Measurements from ENCODE around the gene SLC17A2.

The SLC17A2 gene

GRCh38 chr6:25878721-25879322, 51.7 kb downstream of the SLC17A2 start:
- H3K9me3 ChIP-seq (ENCODE audit: insufficient read depth, low read depth, low read length): no peaks in the 10 kb centered on the region
- WGBS (ENCODE audit: extremely low coverage, insufficient coverage, insufficient read length): no CpG with 5 or more reads among the region's 2 CpGs
- no peaks in the 10 kb centered on the region for H3K36me3 ChIP-seq (ENCODE audit: control insufficient read depth in 1 of 2, insufficient read depth in 2 of 2, low read length in 2 of 2)
- H3K4me1 ChIP-seq (ENCODE audit: control insufficient read depth in 1 of 2, insufficient read depth in 2 of 2, low read length in 2 of 2): no peaks in the 10 kb centered on the region
- H2BK120ac ChIP-seq (ENCODE audit: insufficient read depth, low read length, poor library complexity): no peak overlapping the region
- no peaks in the 10 kb centered on the region for H3K79me2 ChIP-seq (ENCODE audit: control insufficient read depth, insufficient read depth, low read length, poor library complexity)
- no peak overlapping the region for H3K14ac ChIP-seq (ENCODE audit: low read length)
- H2AK5ac ChIP-seq (ENCODE audit: low read length): no peak overlapping the region
- no peak overlapping the region for H2BK12ac ChIP-seq (ENCODE audit: low read length)
- H3K27me3 ChIP-seq (ENCODE audit: insufficient read depth, low read length): no peaks in the 10 kb centered on the region
- no peak overlapping the region for H3K18ac ChIP-seq (ENCODE audit: low read length)
- H3K79me1 ChIP-seq (ENCODE audit: low read length): no peaks in the 10 kb centered on the region
- no peak overlapping the region for H3K4me2 ChIP-seq (ENCODE audit: low read length)
- H4K12ac ChIP-seq (ENCODE audit: low read depth, low read length): no peak overlapping the region
- H3K23ac ChIP-seq (ENCODE audit: low read length): no peak overlapping the region
- no peak overlapping the region for H3K4me3 ChIP-seq (ENCODE audit: low read depth, low read length)
- no peak overlapping the region for H3K9ac ChIP-seq (ENCODE audit: low read length)
- no peak overlapping the region for H4K8ac ChIP-seq (ENCODE audit: low read depth, low read length)
- no peak for DNase-seq
- no peak overlapping the region for H2BK5ac ChIP-seq (ENCODE audit: low read depth, low read length, poor library complexity)
- H4K91ac ChIP-seq (ENCODE audit: low read depth, low read length): no peak overlapping the region
- H3K4ac ChIP-seq (ENCODE audit: low read depth, low read length): no peak overlapping the region
- H3K27ac ChIP-seq (ENCODE audit: low read depth, low read length): no peak overlapping the region
- no peak overlapping the region for H2AFZ ChIP-seq (ENCODE audit: insufficient read depth, low read length, poor library complexity)

GRCh38 chr6:25875926-25876602, 54.4 kb downstream of the SLC17A2 start:
- Histone ChIP-seq H4K91ac (ENCODE audit: low read depth, low read length) (no peak overlapping the region), H3K27ac (ENCODE audit: low read depth, low read length) (no peak overlapping the region), H3K23ac (ENCODE audit: low read length) (no peak overlapping the region), H3K36me3 (ENCODE audit: control insufficient read depth in 1 of 2, insufficient read depth in 2 of 2, low read length in 2 of 2) (no peaks in the 10 kb centered on the region), H2AK5ac (ENCODE audit: low read length) (no peak overlapping the region), H3K79me1 (ENCODE audit: low read length) (no peaks in the 10 kb centered on the region), H4K12ac (ENCODE audit: low read depth, low read length) (no peak overlapping the region), H4K8ac (ENCODE audit: low read depth, low read length) (no peak overlapping the region), H3K4me2 (ENCODE audit: low read length) (no peak overlapping the region), H2BK120ac (ENCODE audit: insufficient read depth, low read length, poor library complexity) (no peak overlapping the region), H3K18ac (ENCODE audit: low read length) (no peak overlapping the region), H3K4me3 (ENCODE audit: low read depth, low read length) (no peak overlapping the region), H2BK5ac (ENCODE audit: low read depth, low read length, poor library complexity) (no peak overlapping the region), H3K79me2 (ENCODE audit: control insufficient read depth, insufficient read depth, low read length, poor library complexity) (no peaks in the 10 kb centered on the region), H3K9ac (ENCODE audit: low read length) (no peak overlapping the region), H3K14ac (ENCODE audit: low read length) (no peak overlapping the region), H3K9me3 (ENCODE audit: insufficient read depth, low read depth, low read length) (no peaks in the 10 kb centered on the region), H2BK12ac (ENCODE audit: low read length) (no peak overlapping the region), H3K4me1 (ENCODE audit: control insufficient read depth in 1 of 2, insufficient read depth in 2 of 2, low read length in 2 of 2) (no peaks in the 10 kb centered on the region), H2AFZ (ENCODE audit: insufficient read depth, low read length, poor library complexity) (no peak overlapping the region), H3K27me3 (ENCODE audit: insufficient read depth, low read length) (no peaks in the 10 kb centered on the region), H3K4ac (ENCODE audit: low read depth, low read length) (no peak overlapping the region)
- no peak for DNase-seq
- no CpG with 5 or more reads among the region's 3 CpGs for WGBS (ENCODE audit: extremely low coverage, insufficient coverage, insufficient read length)

DNA sequence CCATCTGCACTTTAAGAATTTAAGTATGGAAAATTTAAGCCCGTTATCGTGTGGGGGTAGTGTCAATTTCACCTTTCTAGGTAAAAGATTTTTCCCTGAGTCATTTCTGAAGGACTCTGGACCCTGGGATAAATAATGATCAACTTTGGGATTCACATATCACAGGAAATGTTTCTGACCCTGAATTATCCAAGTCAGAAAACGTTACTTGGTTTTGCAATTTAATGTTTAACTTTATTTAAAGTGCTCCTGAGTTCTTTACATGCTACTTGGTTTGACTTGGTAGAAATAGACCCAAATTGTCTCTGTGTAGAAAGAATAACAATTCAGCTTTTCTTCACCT, 55.0 kb downstream of the SLC17A2 start:
- Histone ChIP-seq H4K91ac (ENCODE audit: low read depth, low read length) (no peak overlapping the region), H3K4me2 (ENCODE audit: low read length) (no peak overlapping the region), H3K9me3 (ENCODE audit: insufficient read depth, low read depth, low read length) (no peaks in the 10 kb centered on the region), H3K18ac (ENCODE audit: low read length) (no peak overlapping the region), H3K79me2 (ENCODE audit: control insufficient read depth, insufficient read depth, low read length, poor library complexity) (no peaks in the 10 kb centered on the region), H2AFZ (ENCODE audit: insufficient read depth, low read length, poor library complexity) (no peak overlapping the region), H4K8ac (ENCODE audit: low read depth, low read length) (no peak overlapping the region), H2BK5ac (ENCODE audit: low read depth, low read length, poor library complexity) (no peak overlapping the region), H2AK5ac (ENCODE audit: low read length) (no peak overlapping the region), H3K79me1 (ENCODE audit: low read length) (no peaks in the 10 kb centered on the region), H2BK120ac (ENCODE audit: insufficient read depth, low read length, poor library complexity) (no peak overlapping the region), H3K4ac (ENCODE audit: low read depth, low read length) (no peak overlapping the region), H3K27me3 (ENCODE audit: insufficient read depth, low read length) (no peaks in the 10 kb centered on the region), H3K36me3 (ENCODE audit: control insufficient read depth in 1 of 2, insufficient read depth in 2 of 2, low read length in 2 of 2) (no peaks in the 10 kb centered on the region), H3K4me1 (ENCODE audit: control insufficient read depth in 1 of 2, insufficient read depth in 2 of 2, low read length in 2 of 2) (no peaks in the 10 kb centered on the region), H4K12ac (ENCODE audit: low read depth, low read length) (no peak overlapping the region), H3K9ac (ENCODE audit: low read length) (no peak overlapping the region), H3K27ac (ENCODE audit: low read depth, low read length) (no peak overlapping the region), H3K4me3 (ENCODE audit: low read depth, low read length) (no peak overlapping the region), H3K14ac (ENCODE audit: low read length) (no peak overlapping the region), H3K23ac (ENCODE audit: low read length) (no peak overlapping the region), H2BK12ac (ENCODE audit: low read length) (no peak overlapping the region)
- DNase-seq: no peak
- WGBS (ENCODE audit: extremely low coverage, insufficient coverage, insufficient read length): no CpG with 5 or more reads among the region's 3 CpGs

DNA sequence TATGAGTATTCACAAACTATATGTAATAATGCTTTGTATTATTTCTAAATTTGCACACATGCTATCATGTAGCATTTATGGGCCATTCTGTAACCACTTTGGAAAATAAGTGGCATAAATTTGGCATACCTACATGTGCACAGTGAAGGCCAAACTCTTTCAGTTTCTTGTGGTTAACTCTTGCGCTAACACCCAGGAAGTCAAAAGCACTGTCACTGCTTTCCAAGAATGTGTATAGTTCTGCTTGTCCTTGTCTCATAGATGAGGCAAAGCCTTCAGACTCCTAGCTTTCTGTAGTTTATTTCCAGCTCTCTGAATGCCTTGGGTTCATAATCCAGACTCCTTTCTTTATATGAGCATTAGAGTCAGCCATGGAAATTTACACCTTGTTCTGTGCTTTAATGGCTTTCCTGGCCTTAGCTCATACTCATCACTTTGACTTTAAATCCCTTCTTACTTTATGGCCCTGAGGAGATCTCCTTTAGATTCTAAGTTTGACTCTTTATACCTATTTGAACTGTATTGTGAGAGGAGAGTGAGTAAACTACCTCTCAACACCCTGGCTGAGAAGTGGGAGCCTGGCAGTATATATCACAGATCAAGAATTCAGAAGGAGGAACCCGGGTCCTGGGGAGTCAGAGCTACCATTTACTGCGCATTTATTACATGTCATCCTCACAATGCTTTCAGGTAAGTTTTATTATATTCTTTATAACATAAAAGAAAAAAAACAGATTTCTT, 55.5 kb downstream of the SLC17A2 start:
- H3K23ac ChIP-seq (ENCODE audit: low read length): no peak overlapping the region

More for the DNA sequence above, 55.5 kb downstream of the SLC17A2 start:
- Histone ChIP-seq H3K9ac (ENCODE audit: low read length) (no peak overlapping the region), H3K27ac (ENCODE audit: low read depth, low read length) (no peak overlapping the region), H3K18ac (ENCODE audit: low read length) (no peak overlapping the region), H4K91ac (ENCODE audit: low read depth, low read length) (no peak overlapping the region), H3K9me3 (ENCODE audit: insufficient read depth, low read depth, low read length) (no peaks in the 10 kb centered on the region), H3K14ac (ENCODE audit: low read length) (no peak overlapping the region), H3K4me3 (ENCODE audit: low read depth, low read length) (no peak overlapping the region), H3K4ac (ENCODE audit: low read depth, low read length) (no peak overlapping the region), H3K4me1 (ENCODE audit: control insufficient read depth in 1 of 2, insufficient read depth in 2 of 2, low read length in 2 of 2) (no peaks in the 10 kb centered on the region), H2BK12ac (ENCODE audit: low read length) (no peak overlapping the region), H3K79me2 (ENCODE audit: control insufficient read depth, insufficient read depth, low read length, poor library complexity) (no peaks in the 10 kb centered on the region), H4K8ac (ENCODE audit: low read depth, low read length) (no peak overlapping the region), H2BK5ac (ENCODE audit: low read depth, low read length, poor library complexity) (no peak overlapping the region), H3K4me2 (ENCODE audit: low read length) (no peak overlapping the region), H2BK120ac (ENCODE audit: insufficient read depth, low read length, poor library complexity) (no peak overlapping the region), H2AFZ (ENCODE audit: insufficient read depth, low read length, poor library complexity) (no peak overlapping the region), H3K36me3 (ENCODE audit: control insufficient read depth in 1 of 2, insufficient read depth in 2 of 2, low read length in 2 of 2) (no peaks in the 10 kb centered on the region), H4K12ac (ENCODE audit: low read depth, low read length) (no peak overlapping the region), H2AK5ac (ENCODE audit: low read length) (no peak overlapping the region), H3K79me1 (ENCODE audit: low read length) (no peaks in the 10 kb centered on the region), H3K27me3 (ENCODE audit: insufficient read depth, low read length) (no peaks in the 10 kb centered on the region)
- DNase-seq: no peak
- WGBS (ENCODE audit: extremely low coverage, insufficient coverage, insufficient read length): no CpG with 5 or more reads among the region's 3 CpGs

All from trophoblast cell (in vitro differentiated cells and primary cell).